ENCODE data around the gene CELSR1.
"Not testable (repeated sequence)": the region's sequence is repeated elsewhere in the genome, so short reads cannot be mapped to it uniquely, and the experiment has no call there.

The CELSR1 gene

GRCh38 chr22:46484861-46485595, 52.4 kb downstream of the CELSR1 start:
- peak; percentile 99 for FAIRE-seq
- DNase-seq (ENCODE audit: low spot score): peak; percentile 84

GRCh38 chr22:46484156-46484860, 53.1 kb downstream of the CELSR1 start:
- DNase-seq (ENCODE audit: low spot score) (peak; percentile 7), FAIRE-seq (no peak)

GRCh38 chr22:46483353-46483752, 54.1 kb downstream of the CELSR1 start:
- FAIRE-seq (peak; percentile 63), DNase-seq (ENCODE audit: low spot score) (peak; percentile 64)

GRCh38 chr22:46482056-46482675, 55.3 kb downstream of the CELSR1 start:
- DNase-seq (ENCODE audit: low spot score): no peak
- FAIRE-seq: no peak

GRCh38 chr22:46481386-46481785, 56.0 kb downstream of the CELSR1 start:
- no peak for DNase-seq (ENCODE audit: low spot score)
- FAIRE-seq: no peak

GRCh38 chr22:46480396-46480795, 57.0 kb downstream of the CELSR1 start:
- FAIRE-seq: no peak
- no peak for DNase-seq (ENCODE audit: low spot score)

GRCh38 chr22:46479046-46479445, 58.4 kb downstream of the CELSR1 start:
- FAIRE-seq (no peak), DNase-seq (ENCODE audit: low spot score) (no peak)

- DNase-seq (ENCODE audit: low spot score) (no peak), FAIRE-seq (no peak)
Observed at GRCh38 chr22:46478083-46478551, 59.3 kb downstream of the CELSR1 start.

GRCh38 chr22:46476547-46476941, 60.9 kb downstream of the CELSR1 start:
- FAIRE-seq: no peak

GRCh38 chr22:46473896-46474557, 63.4 kb downstream of the CELSR1 start:
- FAIRE-seq (no peak), DNase-seq (ENCODE audit: low spot score) (no peak)

More at GRCh38 chr22:46476547-46476941, 60.9 kb downstream of the CELSR1 start:
- no peak for DNase-seq (ENCODE audit: low spot score)

- DNase-seq (ENCODE audit: low spot score) (no peak), FAIRE-seq (no peak)
Observed at GRCh38 chr22:46473021-46473779, 64.2 kb downstream of the CELSR1 start.

- FAIRE-seq: no peak
- DNase-seq (ENCODE audit: low spot score): no peak
Observed at GRCh38 chr22:46472722-46473016, 64.8 kb downstream of the CELSR1 start.

GRCh38 chr22:46471901-46472721, 65.3 kb downstream of the CELSR1 start:
- DNase-seq (ENCODE audit: low spot score) (peak; percentile 50), FAIRE-seq (peak; percentile 61)

GRCh38 chr22:46471330-46471729, 66.1 kb downstream of the CELSR1 start:
- not testable (repeated sequence) for FAIRE-seq; DNase-seq (ENCODE audit: low spot score)

- FAIRE-seq: no peak
- no peak for DNase-seq (ENCODE audit: low spot score)
Observed at GRCh38 chr22:46469711-46470110, 67.7 kb downstream of the CELSR1 start.

- FAIRE-seq (no peak), DNase-seq (ENCODE audit: low spot score) (no peak)
Observed at GRCh38 chr22:46467006-46467405, 70.4 kb downstream of the CELSR1 start.

- DNase-seq (ENCODE audit: low spot score) (no peak), FAIRE-seq (no peak)
Observed at GRCh38 chr22:46466255-46466676, 71.2 kb downstream of the CELSR1 start.

GRCh38 chr22:46465793-46466192, 71.6 kb downstream of the CELSR1 start:
- DNase-seq (ENCODE audit: low spot score) (no peak), FAIRE-seq (no peak)

GRCh38 chr22:46465345-46465720, 72.1 kb downstream of the CELSR1 start:
- no peak for FAIRE-seq
- no peak for DNase-seq (ENCODE audit: low spot score)

- DNase-seq (ENCODE audit: low spot score): no peak
Observed at GRCh38 chr22:46464701-46465344, 72.6 kb downstream of the CELSR1 start.

More at GRCh38 chr22:46464701-46465344, 72.6 kb downstream of the CELSR1 start:
- no peak for FAIRE-seq
